Erythroblast (primary cell): Measurements from ENCODE around the gene TNS1.

Source experiments
- GATA1 ChIP-seq: IDR thresholded peaks from 2 replicates; pipeline ENCODE4 v1.6.1; 2011; ENCODE audit warnings: low read depth, mild to moderate bottlenecking, control low read depth, low read length, moderate library complexity
- POLR2A ChIP-seq: IDR thresholded peaks from 2 replicates; pipeline ENCODE4 v1.6.1; 2011; ENCODE audit warnings: mild to moderate bottlenecking, low read length

- TF ChIP-seq POLR2A (no peak), GATA1 (no peak)
Observed at GRCh38 chr2:217932803-217933616, 69.8 kb downstream of the TNS1 start.
